Natural killer cell treated with Interleukin-12 subunit alpha and Interleukin-12 subunit beta and Interleukin-15 and Interleukin-18, amount 100 ng/mL, for 72 hours (primary cell): ENCODE results near the gene LMNA. TPM values are rescaled to one million over a fixed set of nuclear protein-coding genes. Genes with fewer than 3 reads are reported as not detected.

Source experiments
- ATAC-seq, 2 donors: fragments of 150-1000 bp; cut with Tn5 transposase in 1 of 2; sonication (Bioruptor Pico), chemical (Tn5 transposase) in 1 of 2; 2 replicates each; pipeline ENCODE4 v1.10.0; 2021
- DNase-seq: peaks from one replicate; pipeline ENCODE4 v3.0.0; 2022; ENCODE audit warnings: low spot score
- H3K27ac Mint-ChIP-seq, 2 donors: 1 replicate in 1 of 2; 2 replicates in 1 of 2; pipeline ENCODE4 v1.8.0; 2022; ENCODE audit warnings: mixed read lengths in 2 of 2, mild to moderate bottlenecking in 1 of 2, moderate library complexity in 1 of 2
- H3K27me3 Mint-ChIP-seq, 2 donors: 1 replicate in 1 of 2; 2 replicates in 1 of 2; pipeline ENCODE4 v1.8.0; 2022; ENCODE audit warnings: mixed read lengths in 2 of 2
- H3K36me3 Mint-ChIP-seq: one replicate; pipeline ENCODE4 v1.8.0; 2022; ENCODE audit warnings: mixed read lengths
- H3K4me1 Mint-ChIP-seq, 2 donors: 1 replicate in 1 of 2; 2 replicates in 1 of 2; pipeline ENCODE4 v1.8.0; 2022; ENCODE audit warnings: low read depth in 2 of 2, mixed read lengths in 2 of 2, mild to moderate bottlenecking in 1 of 2
- H3K4me3 Mint-ChIP-seq: one replicate; pipeline ENCODE4 v1.8.0; 2022; ENCODE audit warnings: mixed read lengths
- H3K9me3 Mint-ChIP-seq: 2 replicates; pipeline ENCODE4 v1.8.0; 2022; ENCODE audit warnings: mixed read lengths
- total RNA-seq, 2 donors: library from RNA; stranded (reverse); gene quantifications; one replicate each; pipeline ENCODE4 v1.2.3, GENCODE V29; 2022

LMNA gene
- total RNA-seq, 2 donors from 2014 or later: 21.4 to 67.6 TPM

GRCh38 chr1:156104065-156104810 lies 10.3 kb upstream of the LMNA start:
- H3K4me1 Mint-ChIP-seq: peaks cover 29 to 37% of the 10 kb centered on the region in 2 donors
- H3K36me3 Mint-ChIP-seq: no peaks in the 10 kb centered on the region
- H3K27me3 Mint-ChIP-seq: peaks cover 6 to 13% of the 10 kb centered on the region in 2 donors
- peak overlapping the region in 1 of 2 donors; percentile 16 for H3K27ac Mint-ChIP-seq
- ATAC-seq (no peak), DNase-seq (no peak)
- H3K4me3 Mint-ChIP-seq: no peak overlapping the region
- H3K9me3 Mint-ChIP-seq: no peaks in the 10 kb centered on the region

- DNase-seq (no peak), ATAC-seq (no peak)
- H3K36me3 Mint-ChIP-seq: no peaks in the 10 kb centered on the region
- H3K4me3 Mint-ChIP-seq: peak overlapping the region; percentile 80
- H3K27ac Mint-ChIP-seq: peak overlapping the region; percentile 73 to 79
- H3K4me1 Mint-ChIP-seq: peaks cover 29 to 40% of the 10 kb centered on the region in 2 donors
- peaks cover 6 to 13% of the 10 kb centered on the region in 2 donors for H3K27me3 Mint-ChIP-seq
- no peaks in the 10 kb centered on the region for H3K9me3 Mint-ChIP-seq
Measured at GRCh38 chr1:156104861-156105832, 9.4 kb upstream of the LMNA start.

- Mint-ChIP-seq H3K4me1 (peaks cover 23 to 36% of the 10 kb centered on the region in 2 donors), H3K9me3 (no peaks in the 10 kb centered on the region), H3K36me3 (no peaks in the 10 kb centered on the region), H3K4me3 (peak overlapping the region; percentile 80), H3K27me3 (peaks cover 0 to 9% of the 10 kb centered on the region in 2 donors), H3K27ac (peak overlapping the region; percentile 73 to 79)
- DNase-seq (no peak), ATAC-seq (no peak)
Measured at GRCh38 chr1:156106624-156107488, 7.7 kb upstream of the LMNA start.

GRCh38 chr1:156108057-156108456 lies 6.5 kb upstream of the LMNA start:
- no peak for DNase-seq
- no peaks in the 10 kb centered on the region for H3K9me3 Mint-ChIP-seq
- no peaks in the 10 kb centered on the region for H3K36me3 Mint-ChIP-seq
- ATAC-seq: no peak
- peaks cover 4 to 9% of the 10 kb centered on the region in 2 donors for H3K27me3 Mint-ChIP-seq
- peaks cover 23 to 37% of the 10 kb centered on the region in 2 donors for H3K4me1 Mint-ChIP-seq
- H3K4me3 Mint-ChIP-seq: no peak overlapping the region
- peak overlapping the region; percentile 57 to 73 for H3K27ac Mint-ChIP-seq

GRCh38 chr1:156108664-156109241 lies 5.8 kb upstream of the LMNA start:
- Mint-ChIP-seq H3K27ac (no peak overlapping the region), H3K4me1 (peaks cover 25 to 39% of the 10 kb centered on the region in 2 donors), H3K4me3 (no peak overlapping the region), H3K36me3 (no peaks in the 10 kb centered on the region), H3K9me3 (no peaks in the 10 kb centered on the region), H3K27me3 (peaks cover 8 to 11% of the 10 kb centered on the region in 2 donors)
- no peak for ATAC-seq
- no peak for DNase-seq

- Mint-ChIP-seq H3K4me3 (no peak overlapping the region), H3K27me3 (peaks cover 11 to 20% of the 10 kb centered on the region in 2 donors), H3K27ac (peak overlapping the region in 1 of 2 donors; percentile 31), H3K36me3 (no peaks in the 10 kb centered on the region), H3K4me1 (peaks cover 30 to 41% of the 10 kb centered on the region in 2 donors), H3K9me3 (no peaks in the 10 kb centered on the region)
- ATAC-seq (no peak), DNase-seq (no peak)
Measured at GRCh38 chr1:156110252-156110651, 4.3 kb upstream of the LMNA start.

GRCh38 chr1:156111355-156111962 lies 3.1 kb upstream of the LMNA start:
- H3K36me3 Mint-ChIP-seq: no peaks in the 10 kb centered on the region
- DNase-seq: no peak
- no peak overlapping the region for H3K4me3 Mint-ChIP-seq
- peaks cover 16 to 26% of the 10 kb centered on the region in 2 donors for H3K27me3 Mint-ChIP-seq
- peaks cover 32 to 42% of the 10 kb centered on the region in 2 donors for H3K4me1 Mint-ChIP-seq
- ATAC-seq: no peak
- no peak overlapping the region for H3K27ac Mint-ChIP-seq
- no peaks in the 10 kb centered on the region for H3K9me3 Mint-ChIP-seq

- no peak for ATAC-seq
- Mint-ChIP-seq H3K9me3 (no peaks in the 10 kb centered on the region), H3K27me3 (peaks cover 18 to 29% of the 10 kb centered on the region in 2 donors)
Measured at GRCh38 chr1:156112276-156113137, 2.0 kb upstream of the LMNA start.

GRCh38 chr1:156113282-156113950 lies 1.1 kb upstream of the LMNA start:
- ATAC-seq (no peak), DNase-seq (no peak)
- Mint-ChIP-seq H3K4me3 (peak overlapping the region; percentile 83), H3K9me3 (no peaks in the 10 kb centered on the region), H3K27me3 (peaks cover 18 to 29% of the 10 kb centered on the region in 2 donors), H3K27ac (peak overlapping the region; percentile 33 to 74), H3K4me1 (peaks cover 28 to 40% of the 10 kb centered on the region in 2 donors), H3K36me3 (no peaks in the 10 kb centered on the region)

More at GRCh38 chr1:156112276-156113137, 2.0 kb upstream of the LMNA start:
- no peaks in the 10 kb centered on the region for H3K36me3 Mint-ChIP-seq
- peaks cover 28 to 37% of the 10 kb centered on the region in 2 donors for H3K4me1 Mint-ChIP-seq
- no peak for DNase-seq
- peak overlapping the region; percentile 15 for H3K4me3 Mint-ChIP-seq
- no peak overlapping the region for H3K27ac Mint-ChIP-seq

- Mint-ChIP-seq H3K9me3 (no peaks in the 10 kb centered on the region), H3K36me3 (no peaks in the 10 kb centered on the region), H3K27me3 (peaks cover 18 to 29% of the 10 kb centered on the region in 2 donors), H3K27ac (peak overlapping the region in 1 of 2 donors; percentile 74), H3K4me1 (peaks cover 28 to 42% of the 10 kb centered on the region in 2 donors), H3K4me3 (peak overlapping the region; percentile 83)
- DNase-seq: no peak
- peak in 1 of 2 donors; percentile 7 for ATAC-seq
Measured at GRCh38 chr1:156114919-156115513, 505 bp downstream of the LMNA start.
